DOHH2 (cell line): Measurements from ENCODE around the gene ZDHHC5.

ENCODE experiments used
- EZH2phosphoT487 ChIP-seq: fragments of 200-600 bp; sonication (generic); IDR thresholded peaks from 2 replicates; pipeline ENCODE4 v1.6.1; 2017; ENCODE audit warnings: borderline replicate concordance, mild to moderate bottlenecking, antibody characterized with exemption, low read length, moderate library complexity, mixed read lengths
- TF ChIP-seq, protein P1 (sequence below): fragments of 200-600 bp; sonication (generic); IDR thresholded peaks from one replicate; pipeline ENCODE4 v1.5.1; 2014; ENCODE audit warnings: antibody characterized with exemption, mild to moderate bottlenecking, low read depth, low read length; ENCODE audit not compliant: poor library complexity, severe bottlenecking

DNA sequence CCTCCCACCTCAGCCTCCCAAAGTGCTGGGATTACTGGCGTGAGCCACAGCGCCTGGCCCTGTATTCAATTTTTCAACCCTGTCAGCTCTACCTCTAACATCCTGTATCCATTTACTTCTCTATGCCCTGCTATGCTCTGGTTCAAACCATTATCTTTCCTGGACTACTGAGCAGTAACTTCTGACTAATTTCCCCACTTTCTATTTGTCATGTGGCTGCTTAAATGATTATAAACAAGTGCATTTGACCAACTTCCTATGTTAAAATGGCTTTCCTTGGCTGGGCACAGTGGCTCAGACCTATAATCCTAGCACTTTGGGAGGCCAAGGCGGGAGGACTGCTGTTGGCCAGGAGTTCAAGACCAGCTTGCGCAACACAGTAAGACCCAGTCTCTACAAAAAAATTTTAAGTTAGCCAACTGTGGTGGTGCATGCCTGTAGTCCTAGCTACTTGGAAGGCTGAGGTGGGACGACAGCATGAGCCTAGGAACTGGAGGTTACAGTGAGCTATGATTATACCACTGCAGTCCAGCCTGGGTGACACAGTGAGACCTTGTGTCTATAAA lies 42.0 kb downstream of the ZDHHC5 start:
- TF ChIP-seq, protein P1, sequence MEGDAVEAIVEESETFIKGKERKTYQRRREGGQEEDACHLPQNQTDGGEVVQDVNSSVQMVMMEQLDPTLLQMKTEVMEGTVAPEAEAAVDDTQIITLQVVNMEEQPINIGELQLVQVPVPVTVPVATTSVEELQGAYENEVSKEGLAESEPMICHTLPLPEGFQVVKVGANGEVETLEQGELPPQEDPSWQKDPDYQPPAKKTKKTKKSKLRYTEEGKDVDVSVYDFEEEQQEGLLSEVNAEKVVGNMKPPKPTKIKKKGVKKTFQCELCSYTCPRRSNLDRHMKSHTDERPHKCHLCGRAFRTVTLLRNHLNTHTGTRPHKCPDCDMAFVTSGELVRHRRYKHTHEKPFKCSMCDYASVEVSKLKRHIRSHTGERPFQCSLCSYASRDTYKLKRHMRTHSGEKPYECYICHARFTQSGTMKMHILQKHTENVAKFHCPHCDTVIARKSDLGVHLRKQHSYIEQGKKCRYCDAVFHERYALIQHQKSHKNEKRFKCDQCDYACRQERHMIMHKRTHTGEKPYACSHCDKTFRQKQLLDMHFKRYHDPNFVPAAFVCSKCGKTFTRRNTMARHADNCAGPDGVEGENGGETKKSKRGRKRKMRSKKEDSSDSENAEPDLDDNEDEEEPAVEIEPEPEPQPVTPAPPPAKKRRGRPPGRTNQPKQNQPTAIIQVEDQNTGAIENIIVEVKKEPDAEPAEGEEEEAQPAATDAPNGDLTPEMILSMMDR = no peak
- TF ChIP-seq EZH2phosphoT487 = no peak
